EL (cell line): Measurements from ENCODE around the gene NR2C2.

Experiments used
- DNase-seq: peaks from one replicate; pipeline ENCODE4 v3.0.0-alpha.2; 2016

Gene NR2C2

DNA sequence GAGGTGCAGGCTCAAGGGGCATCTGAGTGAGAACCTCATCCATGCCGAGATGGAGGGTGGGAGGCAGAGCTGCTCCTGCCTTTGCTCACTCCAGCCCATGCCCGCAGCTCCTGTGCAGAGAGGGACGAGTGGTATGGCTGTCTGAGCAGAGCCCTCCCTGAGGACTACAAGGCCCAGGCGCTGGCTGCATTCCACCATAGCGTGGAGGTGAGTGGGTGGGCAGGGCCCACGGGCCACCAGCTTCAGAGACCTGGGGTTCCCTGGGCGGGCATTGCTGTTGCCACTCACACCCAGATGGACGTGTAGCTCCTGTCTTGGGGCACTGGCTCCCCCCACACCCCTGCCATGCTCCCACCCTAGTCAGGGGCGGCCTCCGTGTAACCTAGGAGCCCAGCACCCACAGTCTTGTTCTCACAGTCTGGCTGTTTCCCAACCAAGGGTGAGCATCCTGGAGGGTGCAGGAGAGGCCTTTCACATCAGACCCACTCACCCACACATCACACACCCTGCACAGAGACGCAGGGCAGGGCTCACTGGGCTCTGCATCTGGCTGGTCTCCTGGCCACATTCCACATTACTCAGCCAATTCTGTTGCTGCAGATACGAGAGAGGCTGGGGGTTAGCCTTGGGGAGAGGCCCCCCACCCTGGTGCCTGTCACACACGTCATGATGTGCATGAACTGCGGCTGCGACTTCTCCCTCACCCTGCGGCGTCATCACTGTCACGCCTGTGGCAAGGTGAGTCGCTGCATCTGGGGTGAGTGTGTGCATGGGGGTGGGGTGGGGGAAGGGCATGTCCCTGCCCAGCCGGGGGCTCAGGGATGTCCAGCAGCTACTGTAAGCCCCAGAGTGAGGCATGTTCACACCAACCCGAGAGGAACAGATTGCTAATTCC is 25.3 kb upstream of the NR2C2 start:
- DNase-seq: peak; percentile 21

DNA sequence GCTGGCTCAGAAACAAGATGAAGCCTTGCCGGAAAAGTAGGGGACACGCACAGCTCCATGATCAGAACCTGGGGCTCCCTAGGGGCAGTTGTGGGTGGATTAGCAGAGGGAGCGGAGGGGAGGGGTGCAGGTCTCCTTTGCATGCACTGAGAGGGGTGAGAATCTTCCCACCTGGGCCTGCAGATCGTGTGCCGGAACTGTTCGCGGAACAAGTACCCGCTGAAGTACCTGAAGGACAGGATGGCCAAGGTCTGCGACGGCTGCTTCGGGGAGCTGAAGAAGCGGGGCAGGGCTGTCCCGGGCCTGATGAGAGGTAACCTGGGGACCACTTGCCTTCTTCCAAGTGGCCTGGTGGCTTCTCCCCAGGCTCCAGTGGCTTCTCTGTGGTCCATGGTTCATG is 24.5 kb upstream of the NR2C2 start:
- no peak for DNase-seq

DNA sequence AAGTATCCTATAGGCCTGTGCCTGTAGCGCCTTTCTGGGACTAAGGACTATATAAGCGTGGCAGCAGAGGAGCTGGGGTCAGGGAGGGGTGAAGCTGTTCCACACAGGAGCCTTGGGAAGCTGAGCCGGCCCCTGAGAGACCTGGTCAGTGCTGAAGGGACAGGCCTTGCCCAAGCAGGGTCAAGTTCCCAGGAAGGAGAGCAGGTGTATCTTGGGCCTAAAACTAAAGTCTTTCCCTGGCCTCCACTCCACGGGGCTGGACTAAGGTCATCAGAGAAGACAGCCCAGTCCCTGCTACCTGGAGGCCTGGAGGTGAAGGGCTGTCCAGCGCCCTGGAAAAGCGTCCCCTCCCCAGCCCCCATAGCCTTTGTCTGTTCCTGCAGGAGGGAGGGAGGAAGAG is 23.9 kb upstream of the NR2C2 start:
- no peak for DNase-seq

DNA sequence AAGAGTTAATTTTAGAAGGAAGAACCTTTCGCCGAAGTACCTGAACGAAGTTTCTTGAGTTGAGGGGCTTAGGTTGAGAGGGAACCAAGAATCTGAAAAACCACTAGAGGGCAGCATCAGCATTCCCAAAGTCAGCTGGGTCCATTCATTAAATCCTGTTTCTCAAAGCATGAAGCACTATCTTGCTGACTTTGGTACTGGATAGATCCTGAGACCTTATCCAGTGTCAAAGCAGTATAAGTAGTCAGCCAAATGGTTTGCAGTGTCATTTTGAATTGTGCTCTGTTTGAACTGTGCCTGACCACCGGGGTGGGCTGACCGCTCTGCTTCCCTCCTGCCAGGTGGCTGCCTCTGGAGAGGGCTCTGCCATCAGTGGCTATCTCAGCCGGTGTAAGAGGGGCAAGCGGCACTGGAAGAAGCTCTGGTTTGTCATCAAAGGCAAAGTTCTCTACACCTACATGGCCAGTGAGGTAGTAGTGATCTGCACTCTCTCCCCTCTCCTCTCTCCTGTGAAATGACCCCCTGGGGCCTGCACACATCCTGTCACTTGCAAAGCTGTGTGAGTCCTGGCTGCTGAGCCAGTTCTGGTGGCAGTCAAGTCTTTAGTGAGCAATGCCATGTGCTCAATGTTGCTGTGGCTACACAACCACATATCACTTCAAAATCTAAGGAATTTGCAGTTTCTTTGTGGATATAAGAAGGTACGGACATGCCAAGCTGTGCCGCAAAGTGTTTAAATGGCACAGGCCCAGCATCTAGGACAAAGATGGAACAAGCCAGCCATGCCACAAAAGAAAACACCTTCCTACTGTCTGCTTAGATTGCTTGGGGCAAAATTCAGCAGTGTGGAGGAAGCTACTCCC is 21.4 kb upstream of the NR2C2 start:
- DNase-seq: peak; percentile 61

DNA sequence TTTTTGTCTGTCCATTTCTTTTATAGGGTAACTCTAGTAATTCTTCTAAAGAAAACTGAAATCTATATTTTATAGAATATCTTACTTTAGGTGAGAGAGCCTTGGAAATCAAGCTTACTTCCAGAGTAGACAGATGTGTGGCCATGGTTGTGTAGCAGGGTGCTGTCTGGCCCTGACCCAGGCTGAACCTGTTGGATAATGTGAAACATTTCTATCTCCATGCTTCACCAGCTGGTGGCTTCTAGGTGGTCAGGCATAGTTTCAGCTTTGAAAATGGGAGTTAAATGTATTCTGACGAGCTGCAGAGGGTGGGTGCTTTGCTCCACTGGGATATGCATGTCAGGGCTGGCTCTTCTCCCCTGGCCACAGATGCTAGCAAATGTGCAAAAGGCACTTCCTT is 20.8 kb upstream of the NR2C2 start:
- no peak for DNase-seq

DNA sequence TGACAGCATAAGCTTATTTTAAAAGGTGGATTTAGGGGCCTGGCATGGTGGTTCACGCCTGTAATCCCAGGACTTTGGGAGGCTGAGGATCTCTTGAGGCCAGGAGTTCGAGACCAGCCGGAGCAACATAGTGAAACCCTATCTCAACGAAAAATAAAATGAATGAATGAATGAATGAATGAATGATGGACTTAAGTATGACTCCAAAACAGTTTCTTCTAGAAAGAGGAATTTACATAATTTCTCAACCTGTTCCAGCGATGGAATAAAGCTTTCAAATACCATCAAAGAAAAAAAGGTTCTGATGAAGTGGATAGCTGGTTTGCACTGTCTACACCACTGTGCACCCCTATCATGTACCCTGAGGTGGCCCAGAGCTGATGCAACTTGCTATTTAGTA is 20.1 kb upstream of the NR2C2 start:
- DNase-seq: no peak

DNA sequence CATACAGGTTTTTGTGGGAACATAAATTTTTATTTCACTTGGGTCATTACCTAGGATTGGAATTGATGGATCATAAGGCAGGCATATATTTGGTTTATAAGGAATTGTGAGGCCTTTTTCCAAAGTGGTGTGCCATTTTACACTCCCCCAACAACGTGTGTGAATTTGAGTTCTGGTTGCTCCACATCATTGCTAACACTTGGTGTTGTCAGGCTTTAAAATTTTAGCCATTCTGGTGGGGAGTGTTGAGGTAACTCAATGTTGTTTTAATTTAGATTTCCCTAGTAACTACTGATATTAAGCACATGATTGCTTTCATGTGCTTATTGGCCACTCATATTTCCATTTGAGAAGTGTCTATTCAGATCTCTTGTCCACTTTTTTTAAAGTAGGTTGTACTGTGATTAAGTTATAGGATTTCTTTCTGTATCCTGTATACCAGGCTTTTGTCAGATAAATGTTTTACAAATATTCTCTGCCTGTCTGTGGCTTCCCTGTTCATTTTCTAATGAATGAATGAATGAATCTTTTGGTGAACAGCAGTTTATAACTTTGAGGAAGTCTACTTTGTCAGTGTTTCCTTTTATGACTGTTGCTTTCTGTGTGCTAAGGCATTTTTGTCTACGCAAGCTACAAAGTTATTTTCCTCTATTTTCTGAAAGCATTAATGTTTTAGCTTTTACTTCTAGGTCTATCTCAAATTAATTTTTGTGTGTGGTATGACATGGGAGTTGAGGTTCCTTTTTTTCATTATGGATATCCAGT is 17.9 kb upstream of the NR2C2 start:
- no peak for DNase-seq

DNA sequence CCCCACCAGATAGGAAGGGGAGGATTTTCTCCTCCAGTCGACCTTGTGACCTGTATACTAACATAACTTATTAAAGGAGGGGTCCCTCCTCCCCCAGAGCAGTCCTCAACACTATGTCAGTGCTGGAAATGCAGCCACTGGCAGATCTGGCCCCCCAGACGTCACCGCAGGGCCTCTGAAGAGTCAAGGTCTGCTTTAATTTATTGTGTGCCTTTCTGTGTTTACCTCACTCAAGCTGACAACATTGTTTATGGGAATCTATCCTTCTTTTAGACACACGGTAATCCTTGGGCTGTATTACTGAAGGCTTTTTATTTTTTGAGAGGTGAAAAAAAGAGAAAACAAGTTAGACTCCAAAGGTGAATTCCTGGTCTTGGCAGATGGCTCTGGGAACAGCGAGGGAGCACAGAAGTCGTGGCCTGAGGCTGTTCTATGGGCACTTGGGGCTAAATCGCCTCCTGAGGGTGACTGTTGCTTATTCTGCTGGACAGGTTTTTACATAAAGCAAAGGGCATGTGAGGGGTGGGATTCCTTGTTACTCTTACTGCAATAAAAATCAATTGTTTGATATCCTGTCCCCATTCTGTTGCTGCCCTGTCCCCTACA is 13.5 kb upstream of the NR2C2 start:
- no peak for DNase-seq

DNA sequence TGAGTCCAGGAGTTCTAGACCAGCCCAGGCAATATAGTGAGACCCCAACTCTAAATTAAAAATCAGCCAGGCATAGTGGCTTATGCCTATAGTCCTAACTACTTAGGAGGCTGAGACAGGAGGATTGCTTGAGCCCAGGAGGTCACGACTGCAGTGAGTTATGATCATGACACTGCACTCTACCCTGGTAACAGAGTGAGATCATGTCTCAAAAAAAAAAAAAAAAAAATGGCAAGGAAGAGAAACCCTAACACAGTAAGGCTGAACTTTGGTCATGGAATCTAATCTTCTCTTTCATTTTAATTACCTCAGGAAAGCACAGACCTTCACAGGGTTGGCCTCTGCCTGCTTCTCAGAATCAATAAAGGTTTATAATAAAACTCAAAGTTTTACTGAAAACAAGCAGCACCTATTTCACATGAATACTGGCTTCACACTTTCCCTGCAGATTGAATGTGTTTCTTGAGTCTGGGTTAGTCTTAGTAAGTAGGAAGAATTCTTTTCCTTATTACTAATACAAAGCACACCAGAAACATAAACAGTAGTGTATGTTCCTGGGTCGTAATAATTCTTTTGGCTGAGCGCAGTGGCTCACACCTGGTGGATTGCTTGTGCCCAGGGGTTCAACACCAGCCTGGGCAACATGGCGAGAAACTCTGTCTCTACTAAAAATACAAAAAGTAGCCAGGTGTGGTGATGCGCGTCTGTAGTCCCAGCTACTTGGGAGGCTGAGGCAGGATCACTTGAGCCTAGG is 11.6 kb upstream of the NR2C2 start:
- no peak for DNase-seq

DNA sequence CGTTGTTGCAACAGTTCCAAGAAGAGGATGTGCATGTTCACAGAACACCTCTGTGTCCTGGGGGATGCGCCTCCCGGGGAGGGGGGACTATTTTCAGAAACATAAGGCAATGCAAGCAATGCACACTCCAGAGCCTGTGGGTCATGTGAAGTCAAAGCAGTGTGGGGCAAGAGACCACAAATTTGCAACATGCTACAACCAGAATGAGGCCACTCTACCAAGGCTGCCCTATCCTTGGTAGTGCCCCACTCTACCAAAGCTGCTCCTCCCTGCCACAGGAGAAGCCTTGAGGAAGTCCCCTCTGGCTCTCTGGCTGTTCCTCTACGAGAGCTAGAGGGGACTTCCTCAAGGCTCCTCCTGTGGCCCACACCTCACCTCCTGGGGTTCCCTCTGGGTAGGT is 8.4 kb upstream of the NR2C2 start:
- no peak for DNase-seq

DNA sequence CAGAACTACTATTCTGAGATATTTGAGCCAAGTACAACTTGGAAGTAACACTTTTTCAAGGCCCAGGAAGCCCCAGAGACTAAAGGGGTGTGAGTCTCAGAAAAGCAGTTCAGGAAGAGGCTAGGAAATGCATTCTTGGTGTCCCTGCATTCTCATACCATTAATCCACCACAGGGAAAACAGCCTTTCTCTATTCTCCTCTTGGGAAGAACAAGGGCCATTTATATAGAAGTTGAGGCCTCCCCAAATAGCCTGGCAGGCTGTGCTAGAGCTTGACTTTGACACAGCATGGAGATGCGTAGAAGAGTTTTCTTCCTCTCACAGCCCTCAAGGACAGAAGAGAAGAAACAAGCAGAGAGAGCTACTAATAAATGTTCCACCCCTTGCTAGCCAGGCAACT is 5.5 kb upstream of the NR2C2 start:
- DNase-seq: no peak

DNA sequence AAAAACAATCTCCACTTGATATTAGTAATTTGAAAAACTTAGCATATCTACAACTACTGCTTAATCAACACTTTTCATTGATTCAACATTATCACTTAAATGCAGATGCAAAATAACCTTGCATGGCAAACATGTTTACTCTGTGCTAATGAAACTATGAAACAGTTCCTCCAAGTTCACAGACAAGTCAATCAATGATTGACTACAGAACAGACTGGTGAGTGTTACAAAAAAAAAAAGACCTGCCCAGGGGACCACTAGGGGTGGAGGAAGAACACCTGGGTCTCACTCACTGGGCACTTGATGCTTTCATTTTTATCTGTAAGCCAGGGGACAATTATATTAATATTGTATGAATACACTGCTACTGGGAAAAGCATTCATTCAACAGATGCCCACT is 4.3 kb upstream of the NR2C2 start:
- DNase-seq: no peak

DNA sequence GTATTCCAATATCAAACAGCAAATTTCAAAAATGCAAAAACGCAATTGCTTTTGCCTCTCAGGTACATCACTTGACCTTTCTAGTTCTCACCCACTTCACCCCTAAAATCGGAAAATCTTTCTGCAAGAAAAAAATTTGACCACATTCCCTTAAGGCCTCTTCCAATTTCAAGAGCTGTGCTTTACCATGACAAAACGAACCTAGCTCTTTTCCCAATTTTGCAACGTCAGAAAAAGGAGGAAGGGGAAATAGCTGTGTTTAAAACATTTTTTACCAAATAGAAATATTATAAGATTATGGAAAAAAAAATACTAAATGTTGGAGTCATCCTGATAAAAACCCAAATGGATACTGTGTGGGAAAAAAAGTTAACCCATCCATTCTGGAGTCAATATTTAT is 1.1 kb upstream of the NR2C2 start:
- DNase-seq: no peak

DNA sequence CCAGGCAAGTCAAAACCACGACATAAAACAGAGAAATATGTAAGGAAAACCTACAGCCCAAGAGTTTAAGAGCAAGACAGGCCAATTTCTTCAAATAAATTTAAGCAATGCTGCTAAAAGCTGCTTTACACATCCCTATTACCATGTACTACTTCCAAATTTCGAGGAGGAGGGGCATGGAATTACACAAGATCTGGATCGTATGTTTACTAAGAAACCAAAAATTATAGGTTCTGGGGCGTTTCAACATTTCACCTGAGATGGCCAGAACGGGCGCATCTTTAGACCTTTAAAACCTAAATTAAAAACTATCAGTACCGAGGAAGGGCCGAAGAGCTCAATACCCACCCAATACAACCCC is 664 bp upstream of the NR2C2 start:
- DNase-seq: no peak

DNA sequence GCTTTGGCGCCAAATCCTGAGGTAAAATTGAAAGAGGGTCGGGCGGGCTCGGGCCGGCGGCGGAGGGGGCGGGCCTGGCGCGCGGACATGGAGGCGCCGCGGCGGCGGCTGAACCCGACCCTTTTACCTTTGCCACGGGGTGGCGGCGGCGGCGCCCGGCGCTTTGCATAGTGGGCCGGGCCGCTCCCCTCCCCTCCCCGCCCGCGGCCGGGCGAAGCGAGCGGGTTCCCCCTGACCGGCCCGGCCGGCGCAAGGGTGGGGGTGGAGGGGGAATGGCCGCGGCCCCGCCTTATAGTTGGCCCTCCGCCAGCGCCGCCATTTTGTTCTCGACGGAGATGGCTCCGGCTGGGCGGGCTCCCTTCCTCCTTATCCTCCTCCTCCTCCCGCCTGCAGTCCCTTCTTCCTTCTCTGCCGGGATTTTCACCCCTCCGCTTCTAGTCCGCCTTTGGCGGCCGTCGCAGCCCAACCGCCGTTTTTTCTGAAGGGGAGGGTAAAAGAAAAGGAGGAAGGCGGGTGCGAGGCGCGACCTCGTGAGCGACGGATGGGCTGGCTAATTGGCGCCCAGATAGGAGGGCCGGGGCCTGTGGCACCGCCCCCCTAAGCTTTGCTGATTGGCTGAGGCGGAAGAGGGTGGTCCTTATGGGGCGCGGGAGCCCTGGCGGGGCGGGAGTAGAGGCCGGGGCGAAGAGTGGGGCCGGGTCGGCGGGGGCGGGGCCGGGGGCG is 664 bp downstream of the NR2C2 start:
- peak; percentile 95 for DNase-seq

DNA sequence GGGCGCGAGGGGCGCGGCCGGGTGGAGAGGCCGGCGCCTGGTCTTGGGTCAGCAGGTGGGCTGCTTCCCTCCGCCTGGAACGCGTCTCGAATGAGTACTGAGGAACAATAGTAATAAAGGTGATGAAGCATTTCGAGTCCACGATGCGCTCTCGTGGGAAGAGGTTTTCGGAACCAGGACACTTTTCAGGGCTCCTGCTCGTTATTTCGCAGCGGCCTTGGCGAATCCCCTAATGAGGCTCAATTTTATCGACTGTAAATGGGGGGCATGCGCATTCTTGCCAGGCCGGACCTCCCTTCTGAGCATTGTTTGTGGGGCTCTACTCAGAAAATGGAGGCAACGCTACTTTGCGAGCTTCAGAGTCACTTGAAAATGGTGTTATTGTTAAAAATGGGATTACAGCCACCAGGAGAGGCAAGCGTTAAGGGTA is 1.2 kb downstream of the NR2C2 start:
- no peak for DNase-seq

DNA sequence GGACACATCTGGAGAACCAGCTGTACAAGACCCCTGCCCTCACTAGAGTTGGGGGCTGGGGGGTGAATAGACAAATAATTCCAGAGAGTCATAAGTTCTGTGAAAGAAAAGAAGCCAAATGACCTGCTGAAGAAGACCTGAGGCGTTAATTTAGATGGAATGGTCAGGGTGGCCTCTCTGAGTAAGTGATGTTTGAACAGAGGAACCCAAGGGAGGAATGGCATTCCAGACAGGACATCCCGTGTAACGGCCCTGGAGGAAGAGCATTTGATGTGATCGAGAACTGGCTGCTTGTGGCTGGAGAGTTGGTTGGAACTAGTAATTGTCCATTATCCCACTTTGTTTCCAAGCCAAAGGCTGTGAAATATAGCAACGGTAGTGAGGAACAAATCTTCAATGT is 1.7 kb downstream of the NR2C2 start:
- DNase-seq: peak; percentile 27

DNA sequence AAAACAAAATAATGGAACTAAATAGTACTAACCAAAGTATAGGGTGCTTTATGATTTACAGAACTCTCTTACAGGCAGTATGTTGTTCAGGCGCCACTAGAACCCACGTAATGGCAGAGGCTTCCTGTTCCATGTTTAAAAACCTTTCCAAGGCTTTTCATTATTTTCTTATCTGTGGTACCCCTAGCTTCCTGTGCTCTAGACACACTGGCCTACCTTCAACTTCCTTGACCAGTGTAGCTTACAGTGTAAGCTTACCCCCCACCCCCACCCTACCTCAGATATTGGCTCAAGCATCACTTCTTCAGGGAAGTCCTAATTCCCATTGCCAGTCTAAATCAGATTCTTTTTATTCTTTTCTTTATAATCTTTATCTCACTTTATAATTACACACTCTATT is 2.9 kb downstream of the NR2C2 start:
- DNase-seq: no peak

DNA sequence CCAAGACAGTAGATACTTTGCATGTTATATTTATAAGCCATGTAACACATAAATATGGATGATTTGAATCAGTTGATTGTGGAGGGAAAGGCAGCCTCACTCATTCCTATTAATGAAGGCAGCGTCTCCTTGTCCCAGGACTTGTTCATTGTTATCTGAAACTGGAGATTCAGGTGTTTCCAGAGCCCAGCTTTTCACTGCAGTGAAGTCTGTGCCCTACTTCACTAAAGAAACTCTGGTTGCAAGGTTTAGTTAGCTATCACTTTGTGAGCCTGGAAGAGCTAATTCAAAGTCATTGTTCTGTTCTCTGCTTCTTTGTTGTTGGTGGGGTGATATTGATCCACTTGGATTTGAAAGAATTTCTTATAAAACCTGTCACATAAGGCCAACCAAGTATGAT is 9.8 kb downstream of the NR2C2 start:
- no peak for DNase-seq

DNA sequence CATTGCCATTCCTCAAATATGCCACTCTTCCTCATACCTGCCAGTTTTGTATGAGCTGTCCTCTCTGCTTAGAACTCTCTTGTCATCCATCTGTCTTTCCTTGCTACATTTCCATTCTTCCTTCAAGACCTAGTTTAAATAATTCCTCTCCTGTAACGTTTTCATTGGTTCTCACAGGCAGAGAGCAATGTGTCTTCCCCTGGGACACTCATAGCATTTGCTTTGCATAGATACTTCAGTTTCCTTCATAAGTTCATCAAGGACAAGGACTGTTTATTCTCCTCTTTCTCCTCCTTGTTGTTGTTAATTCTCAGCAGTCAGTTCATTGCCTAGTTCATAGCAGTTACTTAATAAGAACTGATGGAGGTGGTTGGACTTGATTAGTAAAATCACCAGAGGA is 10.5 kb downstream of the NR2C2 start:
- no peak for DNase-seq

DNA sequence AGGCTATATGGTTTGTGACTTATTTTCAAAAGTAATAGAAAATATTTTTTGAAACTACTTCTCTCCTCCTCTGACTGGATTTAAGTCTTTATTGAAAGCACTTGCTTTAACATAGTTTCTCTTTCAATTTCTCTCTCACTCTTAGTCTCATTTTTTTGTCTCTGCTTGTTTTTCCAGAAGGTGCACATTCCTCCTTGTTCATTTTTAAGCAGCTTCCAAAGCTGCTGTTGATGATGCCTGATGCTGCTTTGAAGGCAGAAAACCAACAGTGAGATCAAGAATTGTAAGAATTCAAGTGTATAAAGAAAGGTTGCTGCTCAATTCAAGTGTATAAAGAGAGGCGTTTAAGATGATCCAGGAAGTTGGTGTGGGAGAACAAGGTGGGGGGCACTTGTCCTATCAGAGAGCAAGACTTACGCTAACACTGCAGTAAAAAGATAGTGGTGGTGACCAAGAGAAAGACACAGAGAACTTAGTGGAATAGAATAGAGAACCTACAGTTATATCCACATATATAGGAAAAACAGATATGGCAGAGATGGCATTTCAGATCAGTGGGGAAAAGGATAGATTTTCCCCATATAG is 12.1 kb downstream of the NR2C2 start:
- DNase-seq: no peak
